ENCODE data around the gene CFLAR. TPM values are rescaled to one million over a fixed set of nuclear protein-coding genes. Genes with fewer than 3 reads are reported as not detected.
A peak's percentile ranks its signal among the peaks of the same experiment; 100 is the strongest.
"Not testable (repeated sequence)": the region's sequence is repeated elsewhere in the genome, so short reads cannot be mapped to it uniquely, and the experiment has no call there.

CFLAR gene
- 282 TPM for total RNA-seq
- long read RNA-seq, full-length matches to known transcripts, result 117 of 261 reads
- long read RNA-seq, partial matches to known transcripts, result 43 of 261 reads
- long read RNA-seq, other reads (novel, unspliced or antisense), result 101 of 261 reads

DNA sequence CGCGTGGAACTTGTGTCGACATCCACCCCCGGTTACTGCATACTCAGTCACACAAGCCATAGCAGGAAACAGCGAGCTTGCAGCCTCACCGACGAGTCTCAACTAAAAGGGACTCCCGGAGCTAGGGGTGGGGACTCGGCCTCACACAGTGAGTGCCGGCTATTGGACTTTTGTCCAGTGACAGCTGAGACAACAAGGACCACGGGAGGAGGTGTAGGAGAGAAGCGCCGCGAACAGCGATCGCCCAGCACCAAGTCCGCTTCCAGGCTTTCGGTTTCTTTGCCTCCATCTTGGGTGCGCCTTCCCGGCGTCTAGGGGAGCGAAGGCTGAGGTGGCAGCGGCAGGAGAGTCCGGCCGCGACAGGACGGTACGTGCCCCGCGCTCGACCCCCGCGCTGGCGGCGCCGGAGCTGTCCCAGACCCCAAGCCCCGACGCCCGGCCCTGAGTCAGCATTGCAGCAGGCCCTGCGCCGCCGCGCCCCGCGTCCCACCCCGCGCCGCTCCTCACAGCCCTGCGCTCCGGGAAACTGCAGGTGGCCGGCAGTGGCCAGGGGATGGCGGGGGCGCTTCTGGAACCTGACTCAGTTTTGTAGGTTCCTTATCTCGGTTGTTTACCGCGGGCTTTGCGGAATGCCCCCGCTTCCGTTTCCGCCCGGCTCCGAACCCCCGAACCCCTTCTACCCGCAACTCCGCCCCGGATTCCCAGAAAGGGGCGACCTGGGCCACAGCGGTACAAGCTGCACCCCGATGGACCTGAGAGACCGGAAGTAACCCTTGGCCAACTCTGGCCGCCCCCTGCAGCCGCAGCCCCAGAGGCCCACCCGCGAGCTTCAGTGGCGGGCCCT lies at the start of gene CFLAR:
TSS of gene CFLAR (plus strand) at position 50 of the 844 bp plus-strand sequence. CDS start 13,702 bp downstream, outside the sequence.
- peak; percentile 93 for DNase-seq (ENCODE audit: low spot score)

DNA sequence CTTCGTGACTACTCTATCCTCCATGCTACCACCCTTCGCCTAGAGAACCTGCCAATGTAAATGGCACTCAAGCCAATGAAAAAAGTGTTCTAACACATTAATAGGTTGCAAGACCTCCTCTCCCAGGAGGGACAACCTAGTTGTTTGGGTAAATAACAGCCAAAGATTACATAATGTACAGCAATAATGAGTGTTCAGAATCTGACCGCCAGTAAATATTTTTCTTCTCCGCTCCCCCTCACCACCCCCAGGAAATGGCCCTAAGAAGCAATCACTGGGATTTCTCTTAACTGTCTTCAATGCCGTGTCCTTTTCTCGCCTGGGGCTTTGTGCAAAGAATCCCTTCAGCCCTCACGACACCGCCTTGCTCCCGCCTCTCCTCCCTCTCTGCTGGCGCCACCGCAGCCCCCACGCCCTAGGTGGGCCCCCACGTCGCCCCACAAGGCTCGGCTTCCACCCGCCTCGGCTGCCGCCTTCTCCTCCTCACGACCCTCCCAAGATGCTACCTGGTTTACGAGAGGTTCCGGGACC lies 45.0 kb upstream of the CFLAR start:
- DNase-seq (ENCODE audit: low spot score), result no peak

DNA sequence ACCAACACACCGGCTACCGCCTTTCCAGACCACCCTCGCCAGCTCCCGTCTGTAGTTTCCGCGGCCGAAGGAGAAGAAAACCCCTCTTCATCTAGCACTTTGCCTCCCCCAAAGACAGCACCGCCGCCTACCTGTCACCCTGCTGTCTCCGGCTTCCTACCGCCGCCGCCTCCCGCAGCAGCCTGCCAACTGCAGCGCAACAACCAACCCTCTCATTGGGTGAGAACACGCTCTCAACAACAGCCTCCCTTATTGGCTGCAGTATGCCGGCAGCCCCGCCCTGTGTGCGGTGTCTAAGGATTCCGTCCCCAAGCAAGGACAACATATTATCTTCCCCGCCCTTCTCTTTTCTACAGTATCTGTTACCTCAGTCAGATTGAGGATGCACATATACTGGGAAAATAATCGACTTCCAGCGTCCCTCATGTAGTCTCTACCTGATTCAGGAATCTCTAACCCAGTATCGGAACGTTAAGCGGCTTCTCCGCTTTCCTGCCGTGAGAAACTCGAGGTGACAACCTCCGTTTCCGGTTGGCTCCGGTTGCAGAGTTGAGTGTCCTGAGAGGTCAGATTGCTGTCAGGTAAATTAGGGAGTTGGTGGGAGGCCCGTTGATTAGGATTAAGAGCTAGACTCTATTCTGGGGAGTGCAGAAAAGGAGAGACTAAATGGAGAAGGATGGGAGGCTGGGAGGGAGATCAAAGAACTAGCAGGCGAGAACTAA lies 44.3 kb upstream of the CFLAR start, which contains the start of the genes HYCC2 and NDUFB3:
TSS of gene HYCC2 (minus strand) at position 193 of the 722 bp plus-strand sequence. CDS start 47,662 bp downstream, outside the sequence.
TSS of gene NDUFB3 (plus strand) at position 523 of the 722 bp plus-strand sequence. CDS start 6,882 bp downstream, outside the sequence.
- peak; percentile 95 for DNase-seq (ENCODE audit: low spot score)

DNA sequence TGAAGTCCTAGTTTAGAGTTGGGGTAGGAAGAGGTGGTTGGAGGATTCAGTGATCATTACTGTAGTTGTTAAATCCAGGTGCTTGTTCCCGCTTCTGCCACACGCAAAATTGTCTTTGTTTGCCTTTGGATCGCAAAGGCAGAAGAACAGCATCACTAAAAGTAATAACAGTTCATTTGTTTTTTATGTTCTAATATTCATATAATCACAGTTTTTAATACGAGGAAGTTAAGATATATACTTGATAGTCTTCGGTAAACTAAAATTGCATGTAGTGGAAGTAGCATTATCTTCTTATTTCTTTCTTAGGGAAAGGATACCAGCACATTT lies 43.8 kb upstream of the CFLAR start:
- DNase-seq (ENCODE audit: low spot score), result no peak

DNA sequence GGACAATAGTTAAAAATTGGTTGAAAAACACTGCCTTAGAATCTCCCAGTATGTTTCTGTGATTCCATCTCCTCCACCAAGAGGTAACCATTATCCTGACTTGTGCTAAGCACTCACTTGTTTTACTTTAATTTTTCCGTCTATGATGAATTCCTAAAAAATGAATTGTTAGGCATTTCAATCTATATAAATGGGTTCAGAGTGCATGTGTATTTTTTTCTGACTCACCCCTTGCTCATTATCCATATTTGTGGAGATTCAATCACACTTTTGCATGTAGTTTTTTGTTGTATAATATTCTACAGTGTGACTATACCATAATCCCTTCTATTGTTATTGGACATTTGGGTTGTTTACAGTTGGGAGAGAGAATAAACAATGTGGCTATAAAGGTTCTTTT lies 42.9 kb upstream of the CFLAR start:
- no peak for DNase-seq (ENCODE audit: low spot score)

DNA sequence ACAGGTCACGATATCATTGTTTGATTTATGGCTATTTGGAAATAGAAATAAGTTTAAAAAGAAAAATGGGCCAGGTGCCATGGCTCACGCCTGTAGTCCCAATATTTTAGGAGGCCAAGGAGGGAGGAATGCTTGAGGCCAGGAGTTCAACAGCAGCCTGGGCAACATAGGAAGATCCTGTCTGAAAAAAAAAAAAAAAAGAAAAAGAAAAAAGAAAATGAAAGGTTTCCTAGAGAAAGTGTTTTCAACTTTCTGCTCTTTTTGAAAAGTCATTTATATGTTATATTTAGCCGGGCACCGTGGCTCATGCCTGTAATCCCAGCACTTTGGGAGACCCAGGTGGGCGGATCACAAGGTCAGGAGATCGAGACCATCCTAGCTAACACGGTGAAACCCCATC lies 41.0 kb upstream of the CFLAR start:
- no peak for DNase-seq (ENCODE audit: low spot score)

DNA sequence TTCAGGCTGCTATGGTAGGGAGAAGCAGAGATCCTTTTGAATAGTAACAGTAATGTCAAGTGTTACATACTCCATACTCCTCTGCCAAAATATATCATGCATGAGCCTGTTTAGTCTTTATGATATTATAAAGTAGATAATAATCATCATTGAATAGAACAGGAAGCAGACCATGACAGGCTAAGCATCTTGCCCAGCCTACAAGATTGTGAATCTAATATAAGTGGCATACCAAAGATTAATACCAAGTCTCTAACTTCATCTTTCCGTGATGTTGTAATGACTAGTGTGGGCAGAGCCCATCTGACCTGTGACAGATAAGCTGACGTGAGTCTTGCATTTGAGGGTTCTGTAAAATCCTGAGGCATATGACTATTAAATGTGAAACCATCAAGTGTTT lies 31.1 kb upstream of the CFLAR start:
- no peak for DNase-seq (ENCODE audit: low spot score)

DNA sequence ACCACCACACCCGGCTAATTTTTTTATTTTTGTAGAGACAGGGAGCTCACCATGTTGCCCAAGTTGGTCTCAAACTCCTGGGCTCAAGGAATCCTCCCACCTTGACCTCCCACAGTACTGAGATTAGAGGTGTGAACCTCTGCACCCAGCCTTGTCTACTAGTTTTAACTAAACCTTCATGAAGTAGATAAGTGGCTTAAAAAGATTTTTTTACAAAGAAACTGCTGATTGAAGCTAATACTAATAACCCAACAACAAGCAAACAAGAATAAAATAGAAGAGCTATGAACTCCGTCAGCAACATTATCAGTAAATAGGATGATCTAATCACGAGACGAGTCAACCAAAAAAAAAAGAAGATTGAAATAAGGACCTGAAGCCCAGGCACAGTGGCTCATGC lies 25.4 kb upstream of the CFLAR start:
- DNase-seq (ENCODE audit: low spot score), result no peak

DNA sequence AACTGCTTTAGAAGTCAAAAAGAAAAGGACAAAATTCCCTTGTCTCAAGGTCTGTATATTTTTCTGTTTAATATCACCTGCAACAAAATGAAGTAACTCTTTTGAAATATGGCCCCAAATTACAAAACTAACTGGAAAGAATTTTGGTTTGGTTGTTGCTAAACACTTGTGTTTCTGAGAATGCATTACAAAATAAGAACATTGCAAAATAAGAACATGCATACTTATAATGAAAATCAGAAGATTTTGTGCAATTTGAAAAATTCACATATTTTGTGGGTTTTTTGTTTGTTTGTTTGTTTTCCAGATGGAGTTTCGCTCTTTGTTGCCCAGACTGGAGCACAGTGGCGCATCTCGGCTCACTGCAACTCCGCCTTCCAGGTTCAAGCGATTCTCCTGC lies 22.4 kb upstream of the CFLAR start:
- no peak for DNase-seq (ENCODE audit: low spot score)

DNA sequence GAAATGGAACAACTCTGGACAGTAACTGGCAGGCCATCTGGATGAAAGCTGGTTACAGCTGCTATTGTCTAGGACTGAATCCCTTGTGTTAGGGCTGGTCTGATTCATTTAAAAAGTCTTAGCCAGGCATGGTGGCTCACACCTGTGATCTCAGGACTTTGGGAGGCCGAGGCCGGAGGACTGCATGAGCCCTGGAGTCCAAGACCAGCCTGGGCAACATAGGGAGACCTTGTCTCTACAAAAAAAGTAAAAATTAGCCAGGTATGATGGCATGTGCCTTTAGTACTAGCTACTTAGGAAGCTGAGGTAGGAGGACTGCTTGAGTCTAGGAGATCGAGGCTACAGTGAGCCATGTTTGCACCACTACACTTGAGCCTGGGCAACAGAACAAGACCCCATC lies 15.5 kb upstream of the CFLAR start:
- DNase-seq (ENCODE audit: low spot score), result peak; percentile 65

DNA sequence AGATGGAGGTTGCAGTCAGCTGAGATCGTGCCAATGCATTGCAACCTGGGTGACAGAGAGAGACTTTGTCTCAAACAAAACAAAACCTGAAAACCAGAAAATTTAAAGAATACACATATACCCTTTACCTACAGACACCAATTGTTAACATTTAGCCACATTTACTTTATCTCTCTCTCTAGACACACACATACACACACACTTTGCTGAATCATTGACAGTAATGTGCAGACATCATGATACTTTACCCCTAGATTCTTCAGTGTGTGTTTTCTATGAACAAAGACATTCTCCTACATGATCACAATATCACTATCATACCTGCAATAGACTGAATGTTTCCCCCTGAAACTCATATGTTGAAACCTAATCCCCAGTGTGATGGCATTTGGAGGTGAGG lies 10.2 kb upstream of the CFLAR start:
- no peak for DNase-seq (ENCODE audit: low spot score)

DNA sequence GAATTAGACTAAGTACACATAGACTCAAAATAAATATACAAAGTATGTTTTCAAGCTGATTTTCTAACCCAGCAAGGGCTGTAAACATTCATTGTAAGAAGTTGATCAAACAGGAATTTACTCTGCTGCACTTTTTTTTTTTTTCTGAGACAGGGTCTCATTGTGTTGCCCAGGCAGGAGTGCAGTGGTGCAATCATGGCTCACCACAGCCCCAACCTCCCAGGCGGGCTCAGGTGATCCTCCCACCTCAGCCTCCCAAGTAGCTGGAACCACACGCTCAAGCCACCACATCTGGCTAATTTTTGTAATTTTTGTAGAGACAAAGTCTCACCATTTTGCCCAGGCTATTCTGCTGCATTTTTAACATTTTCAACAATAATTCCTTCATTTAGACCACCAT lies 8.3 kb upstream of the CFLAR start:
- peak; percentile 8 for DNase-seq (ENCODE audit: low spot score)

DNA sequence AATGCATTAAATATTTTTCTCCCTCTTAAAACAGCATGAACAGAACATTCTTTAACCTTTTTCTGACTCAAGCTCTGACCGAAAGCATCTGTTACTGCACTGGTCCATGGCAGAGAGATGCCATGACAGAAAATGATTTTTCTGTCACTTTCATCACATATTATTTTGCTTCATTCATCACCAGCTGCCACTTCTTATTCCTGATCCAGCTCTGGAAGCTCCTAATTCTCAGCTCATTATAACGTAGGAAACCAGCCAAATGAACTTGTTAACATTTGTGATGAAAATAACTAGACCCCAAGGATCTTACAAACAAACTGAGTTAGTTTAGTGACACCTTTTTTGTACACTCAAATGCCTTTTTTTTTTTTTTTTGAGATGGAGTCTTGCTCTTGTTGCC lies 7.6 kb upstream of the CFLAR start:
- DNase-seq (ENCODE audit: low spot score), result no peak

DNA sequence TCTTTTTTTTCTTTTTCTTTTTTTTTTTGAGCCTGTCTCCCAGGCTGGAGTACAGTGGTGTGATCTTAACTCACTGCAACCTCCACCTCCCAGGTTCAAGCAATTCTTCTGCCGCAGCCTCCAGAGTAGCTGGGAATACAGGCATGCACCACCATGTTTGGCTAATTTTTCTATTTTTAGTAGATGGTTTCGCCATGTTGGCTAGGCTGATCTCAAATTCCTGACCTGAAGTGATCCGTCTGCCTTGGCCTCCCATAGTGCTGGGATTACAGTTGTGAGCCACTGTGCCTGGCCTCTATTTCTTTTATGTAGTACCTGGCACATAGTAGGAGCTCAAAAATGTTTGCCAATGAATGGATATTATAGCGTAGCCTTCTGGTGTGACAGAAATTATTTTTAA lies 6.8 kb upstream of the CFLAR start:
- peak; percentile 1 for DNase-seq (ENCODE audit: low spot score)

DNA sequence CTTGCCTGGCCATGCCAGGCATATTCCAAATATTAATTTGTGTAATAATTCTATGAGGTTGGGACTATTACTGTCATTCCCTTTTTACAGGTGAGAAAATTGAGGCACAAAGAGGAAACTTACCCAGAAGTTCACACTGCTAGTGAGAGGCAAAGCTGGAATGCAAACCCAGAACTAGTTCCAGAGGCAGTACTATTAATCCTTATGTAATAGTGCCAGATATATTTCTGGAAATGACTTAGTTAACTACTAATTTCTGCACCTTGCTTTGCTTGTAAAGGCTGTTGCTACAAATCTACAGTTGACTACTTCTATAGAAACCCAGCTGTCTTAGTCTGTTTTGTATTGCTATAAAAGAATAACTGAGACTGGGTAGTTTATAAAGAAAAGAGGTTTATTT lies 5.3 kb upstream of the CFLAR start:
- no peak for DNase-seq (ENCODE audit: low spot score)

DNA sequence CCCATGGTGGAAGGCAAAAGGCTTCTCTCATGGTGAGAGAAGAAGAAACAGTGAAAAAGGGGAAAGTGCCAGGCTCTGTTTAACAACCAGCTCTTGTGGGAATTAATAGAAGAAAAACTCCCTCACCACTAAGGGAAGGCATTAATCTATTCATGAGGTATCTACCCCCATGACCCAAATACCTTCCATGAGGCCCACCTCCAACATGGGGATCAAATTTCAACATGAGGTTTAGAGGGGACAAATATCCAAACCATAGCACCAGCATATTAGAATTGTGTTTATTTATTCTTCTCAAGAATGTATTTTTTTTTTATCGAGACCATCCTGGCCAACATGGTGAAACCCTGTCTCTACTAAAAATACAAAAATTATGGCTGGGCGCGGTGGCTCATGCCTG lies 4.9 kb upstream of the CFLAR start:
- peak; percentile 3 for DNase-seq (ENCODE audit: low spot score)

DNA sequence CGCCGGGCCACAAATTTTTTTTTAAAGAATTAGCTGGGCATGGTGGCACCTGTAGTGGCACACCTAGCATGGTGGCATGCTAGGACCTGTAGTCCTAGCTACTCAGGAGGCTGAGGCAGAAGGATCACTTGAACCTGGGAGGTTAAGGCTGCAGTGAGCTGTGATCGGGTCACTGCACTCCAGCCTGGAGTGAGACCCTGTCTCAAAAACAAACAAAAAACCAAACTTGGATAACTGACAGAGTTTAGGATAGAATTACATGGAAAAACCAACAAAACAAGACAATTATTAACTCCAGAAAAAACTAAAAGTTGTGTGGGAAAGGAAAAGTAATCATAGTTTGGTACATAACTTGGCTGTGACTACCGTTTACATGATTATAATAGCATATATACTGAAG lies 1.6 kb upstream of the CFLAR start:
- no peak for DNase-seq (ENCODE audit: low spot score)

DNA sequence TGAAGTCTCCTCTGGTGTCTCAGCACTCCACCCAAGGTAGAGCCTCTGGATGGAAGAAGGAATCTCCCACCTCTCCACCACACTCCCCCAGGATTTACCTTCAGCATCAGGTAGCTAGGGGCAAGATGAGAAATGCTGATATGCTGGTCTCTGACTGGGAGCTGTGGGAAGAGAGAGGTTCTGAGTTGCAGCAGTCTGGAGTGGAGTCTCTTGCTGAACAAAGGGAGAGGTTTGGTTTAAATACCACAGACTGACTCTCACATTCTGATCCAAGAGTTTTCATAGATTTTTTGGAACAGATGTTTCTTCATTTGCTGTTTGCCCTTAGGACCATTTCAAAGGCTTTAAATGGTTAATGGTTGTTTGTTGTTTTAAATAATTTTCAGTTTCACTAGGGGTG lies 1.1 kb upstream of the CFLAR start:
- DNase-seq (ENCODE audit: low spot score), result peak; percentile 2

DNA sequence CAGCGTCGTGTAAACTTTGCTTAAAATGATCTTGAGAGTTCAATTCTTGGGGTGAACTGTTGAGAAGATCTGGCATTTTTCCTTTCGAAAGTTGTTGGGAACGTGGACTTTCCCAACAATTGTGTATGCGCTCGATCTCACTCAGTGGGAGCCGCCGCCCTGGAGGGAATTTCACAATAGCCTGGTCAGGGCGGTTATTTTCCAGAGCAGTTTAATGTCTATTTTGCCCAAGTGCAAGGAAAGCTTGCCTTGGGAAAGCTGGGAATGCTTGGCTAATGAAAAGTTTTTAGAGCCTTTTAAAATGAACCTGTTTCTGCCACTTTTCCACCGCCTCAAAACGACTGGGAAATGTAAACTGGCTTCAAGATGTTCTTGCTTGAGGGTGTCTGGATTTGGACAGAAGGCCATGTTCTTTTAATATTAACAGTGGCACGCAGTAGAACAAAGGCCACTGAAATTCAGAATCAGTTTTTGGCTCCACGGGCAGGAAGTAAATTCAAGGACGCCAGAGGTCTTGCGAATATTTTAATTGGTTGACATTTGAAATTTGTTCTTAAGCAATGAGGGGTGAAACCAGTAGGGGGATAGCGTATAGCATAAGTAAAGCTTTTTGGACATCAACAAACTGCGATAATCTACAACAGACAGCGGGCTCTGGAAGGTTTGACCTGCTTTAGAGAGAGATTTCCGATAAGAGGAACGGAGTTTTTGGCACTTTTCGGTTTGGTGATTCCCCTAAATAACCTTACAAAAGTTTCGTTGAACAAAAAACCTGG lies 1.2 kb downstream of the CFLAR start:
- DNase-seq (ENCODE audit: low spot score), result no peak

DNA sequence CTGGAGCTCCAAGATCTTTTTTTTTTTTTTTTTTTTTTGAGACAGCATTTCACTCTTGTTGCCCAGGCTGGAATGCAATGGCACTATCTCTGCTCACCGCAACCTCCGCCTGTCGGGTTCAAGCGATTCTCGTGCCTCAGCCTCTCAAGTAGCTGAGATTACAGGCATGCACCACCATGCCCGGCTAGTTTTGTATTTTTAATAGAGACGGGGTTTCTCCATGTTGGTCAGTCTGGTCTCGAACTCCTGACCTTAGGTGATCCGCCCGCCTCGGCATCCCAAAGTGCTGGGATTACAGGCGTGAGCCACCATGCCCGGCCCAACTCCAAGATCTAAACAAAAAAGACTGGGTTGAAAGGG lies 1.8 kb downstream of the CFLAR start:
- DNase-seq (ENCODE audit: low spot score), result not testable (repeated sequence)
